SK-N-SH (cell line): ENCODE results near the gene LRRC73. TPM values are rescaled to one million over a fixed set of nuclear protein-coding genes. Genes with fewer than 3 reads are reported as not detected.

Source experiments
- CTCF ChIA-PET: fragments of 300-600, 350-600 bp; formaldehyde crosslinking; extraction: SDS; loops from one replicate; lab custom pipeline; 2021; lab: Yijun Ruan, JAX
- POLR2A ChIA-PET: fragments of 350-600 bp; sonication (Branson Sonifier 250); formaldehyde crosslinking; extraction: SDS; loops from one replicate; lab custom pipeline; 2020; ENCODE audit warnings: antibody characterized with exemption, inconsistent platforms; lab: Yijun Ruan, JAX
- DNase-seq: peaks from one replicate; pipeline ENCODE4 v3.0.0; 2012
- H2AFZ ChIP-seq: fragments of 200-600 bp; sonication (generic); 2 replicates; pipeline ENCODE4 v1.8.1; 2016; ENCODE audit warnings: antibody characterized with exemption, mild to moderate bottlenecking, low read depth
- H3F3A ChIP-seq: fragments of 200-600 bp; sonication (generic); replicated peaks from 2 replicates; pipeline ENCODE3; 2016; ENCODE audit warnings: antibody characterized with exemption, mild to moderate bottlenecking; ENCODE audit not compliant: insufficient read depth
- H3K27ac ChIP-seq, 2 experiments: fragments of 200-500 bp in 1 of 2; fragments of 200-600 bp in 1 of 2; sonication (Bioruptor generic) in 1 of 2; sonication (generic), shearing (Covaris generic) in 1 of 2; 2 replicates each; pipeline versions ENCODE4 v1.5.1 to v1.6.1; 2014 to 2016; ENCODE audit warnings: low read depth in 2 of 2, inconsistent platforms in 1 of 2, low read length in 1 of 2, mild to moderate bottlenecking in 1 of 2, mixed read lengths in 1 of 2
- H3K27me3 ChIP-seq: fragments of 200-600 bp; sonication (generic), shearing (Covaris generic); 2 replicates; pipeline ENCODE4 v1.6.1; 2016; ENCODE audit warnings: mixed run types; ENCODE audit not compliant: insufficient read depth
- H3K36me3 ChIP-seq, 2 experiments: fragments of 200-500 bp in 1 of 2; fragments of 200-600 bp in 1 of 2; sonication (Bioruptor generic) in 1 of 2; sonication (generic) in 1 of 2; replicated peaks in 1 of 2; 2 replicates each; pipeline versions ENCODE3 to v1.5.1; 2014 to 2016; ENCODE audit warnings: low read length in 1 of 2, mild to moderate bottlenecking in 1 of 2; ENCODE audit not compliant: insufficient read depth in 2 of 2, control insufficient read depth in 1 of 2
- H3K4me1 ChIP-seq, 2 experiments: fragments of 200-500 bp in 1 of 2; fragments of 200-600 bp in 1 of 2; sonication (Bioruptor generic) in 1 of 2; sonication (generic), shearing (Covaris generic) in 1 of 2; 2 replicates each; pipeline versions ENCODE4 v1.5.1 to v1.6.1; 2014 to 2016; ENCODE audit warnings: low read depth in 1 of 2, low read length in 1 of 2, mixed run types in 1 of 2; ENCODE audit not compliant: insufficient read depth in 2 of 2, control insufficient read depth in 1 of 2
- H3K4me2 ChIP-seq: fragments of 200-600 bp; sonication (generic), shearing (Covaris generic); 2 replicates; pipeline ENCODE4 v1.6.1; 2017; ENCODE audit warnings: mixed run types
- H3K4me3 ChIP-seq, 2 experiments: fragments of 200-500 bp in 1 of 2; fragments of 200-600 bp in 1 of 2; sonication (Bioruptor generic) in 1 of 2; sonication (generic), shearing (Covaris generic) in 1 of 2; 2 replicates each; pipeline versions ENCODE4 v1.5.1 to v1.8.1; 2014 to 2016; ENCODE audit warnings: low read depth in 2 of 2, inconsistent platforms in 1 of 2, low read length in 1 of 2, mild to moderate bottlenecking in 1 of 2, mixed read lengths in 1 of 2, moderate library complexity in 1 of 2
- H3K79me2 ChIP-seq: fragments of 200-600 bp; sonication (generic); 2 replicates; pipeline ENCODE4 v1.8.1; 2017; ENCODE audit warnings: mild to moderate bottlenecking; ENCODE audit not compliant: insufficient read depth
- H3K9ac ChIP-seq: fragments of 200-600 bp; sonication (generic); 2 replicates; pipeline ENCODE4 v1.6.1; 2017; ENCODE audit warnings: mixed run types
- H3K9me2 ChIP-seq: fragments of 200-600 bp; sonication (generic); 2 replicates; pipeline ENCODE4 v1.6.1; 2017; ENCODE audit warnings: mixed run types
- H3K9me3 ChIP-seq: fragments of 200-600 bp; sonication (generic); 2 replicates; pipeline ENCODE4 v1.6.1; 2017; ENCODE audit warnings: mixed run types, mild to moderate bottlenecking, moderate library complexity
- H4K20me1 ChIP-seq: fragments of 200-600 bp; sonication (generic); 2 replicates; pipeline ENCODE4 v1.6.1; 2017; ENCODE audit warnings: mild to moderate bottlenecking, mixed run types; ENCODE audit not compliant: insufficient read depth
- CHD2 ChIP-seq: fragments of 150-350 bp; IDR thresholded peaks from 2 replicates; pipeline ENCODE4 v1.6.1; 2018; ENCODE audit warnings: low read length; ENCODE audit not compliant: partially characterized antibody
- EZH2phosphoT487 ChIP-seq: fragments of 200-600 bp; sonication (generic); IDR thresholded peaks from 2 replicates; pipeline ENCODE4 v1.6.1; 2017; ENCODE audit warnings: low read depth, mixed run types, mild to moderate bottlenecking, antibody characterized with exemption, moderate library complexity, borderline replicate concordance
- FOXM1 ChIP-seq: IDR thresholded peaks from 2 replicates; pipeline ENCODE4 v1.4.0; 2012; ENCODE audit warnings: low read depth, mild to moderate bottlenecking
- GABPA ChIP-seq: IDR thresholded peaks from 2 replicates; pipeline ENCODE4 v1.4.0; 2012; ENCODE audit warnings: low read depth, mild to moderate bottlenecking
- JUND ChIP-seq: IDR thresholded peaks from 2 replicates; pipeline ENCODE4 v1.4.0; 2012
- MAX ChIP-seq: IDR thresholded peaks from 2 replicates; pipeline ENCODE4 v1.4.0; 2012; ENCODE audit warnings: low read depth
- NFIC ChIP-seq: IDR thresholded peaks from 2 replicates; pipeline ENCODE4 v1.4.0; 2012; ENCODE audit warnings: borderline replicate concordance
- POLR2AphosphoS5 ChIP-seq: IDR thresholded peaks from 2 replicates; pipeline ENCODE4 v1.6.1; 2012; ENCODE audit warnings: low read depth, low read length
- REST ChIP-seq: IDR thresholded peaks from 2 replicates; pipeline ENCODE4 v1.6.1; 2012; ENCODE audit warnings: mild to moderate bottlenecking, low read depth, low read length, moderate library complexity
- RFX5 ChIP-seq: IDR thresholded peaks from 2 replicates; pipeline ENCODE4 v1.6.1; 2012; ENCODE audit warnings: mild to moderate bottlenecking, improper control_type of control experiment, low read length
- RXRA ChIP-seq: IDR thresholded peaks from 2 replicates; pipeline ENCODE4 v1.4.0; 2012; ENCODE audit warnings: low read depth, mild to moderate bottlenecking, borderline replicate concordance
- SIN3A ChIP-seq: IDR thresholded peaks from 2 replicates; pipeline ENCODE4 v1.6.1; 2012; ENCODE audit warnings: low read depth, mild to moderate bottlenecking, low read length, moderate library complexity, borderline replicate concordance
- SMC3 ChIP-seq: IDR thresholded peaks from 2 replicates; pipeline ENCODE4 v1.6.1; 2012; ENCODE audit warnings: low read depth, low read length, improper control_type of control experiment
- TAF1 ChIP-seq: IDR thresholded peaks from 2 replicates; pipeline ENCODE4 v1.6.1; 2012; ENCODE audit warnings: low read depth, mild to moderate bottlenecking, low read length, moderate library complexity, borderline replicate concordance
- TCF12 ChIP-seq: IDR thresholded peaks from 2 replicates; pipeline ENCODE4 v1.4.0; 2012
- TEAD4 ChIP-seq: IDR thresholded peaks from 2 replicates; pipeline ENCODE4 v1.4.0; 2012; ENCODE audit warnings: mild to moderate bottlenecking, borderline replicate concordance; ENCODE audit not compliant: insufficient read depth
- USF2 ChIP-seq: fragments of 150-350 bp; IDR thresholded peaks from 2 replicates; pipeline ENCODE4 v1.6.1; 2017; ENCODE audit warnings: antibody characterized with exemption, low read length, low read depth, borderline replicate concordance
- YY1 ChIP-seq: IDR thresholded peaks from 2 replicates; pipeline ENCODE4 v1.4.0; 2012; ENCODE audit warnings: low read depth, mild to moderate bottlenecking
- ZBTB33 ChIP-seq: IDR thresholded peaks from 2 replicates; pipeline ENCODE4 v1.4.0; 2012; ENCODE audit warnings: low read depth, borderline replicate concordance
- WGBS: methylation state at CpG from one replicate; pipeline ENCODE4 v1.1.6; 2017; ENCODE audit warnings: low lambda C conversion rate; 5-methylcytosine and 5-hydroxymethylcytosine counted together
- polyA plus RNA-seq, 3 experiments: library from polyadenylated mRNA; depleted of rRNA; stranded (reverse); fragments of >200 nt; gene quantifications; 2 replicates each; pipeline ENCODE4 v1.2.3, GENCODE V29; 2012

LRRC73 gene
- polyA plus RNA-seq, 1 of the 3 experiments (the other 2 are of a cell fraction) = 0.89 TPM

- H3K9ac ChIP-seq = no peak overlapping the region
- ChIA-PET CTCF (interaction anchor here (1.0 to 1.1 kb wide), 2 partner anchors 16 kb away, joined by 4 to 5 read pairs; no protein-coding TSS in a partner anchor), POLR2A (interaction anchor here (0.9 kb wide), 1 partner anchor 13 kb away, joined by 3 read pairs; the partner anchor contains the start of gene LRRC73)
- H3K4me2 ChIP-seq = no peak overlapping the region
- DNase-seq = no peak
- H3K9me2 ChIP-seq = no peaks in the 10 kb centered on the region
- H2AFZ ChIP-seq = no peak overlapping the region
- H3K79me2 ChIP-seq = peaks cover 24% of the 10 kb centered on the region
- no peaks in the 10 kb centered on the region for H4K20me1 ChIP-seq
- peaks cover 6% of the 10 kb centered on the region for H3F3A ChIP-seq
- no peaks in the 10 kb centered on the region for H3K27me3 ChIP-seq
- no peak overlapping the region for H3K4me3 ChIP-seq
- peaks cover 0 to 9% of the 10 kb centered on the region in 2 experiments; a peak in 1 of 4 replicates for H3K4me1 ChIP-seq
- TF ChIP-seq CHD2 (no peak), USF2 (no peak)
- peaks cover 73 to 80% of the 10 kb centered on the region in 2 experiments for H3K36me3 ChIP-seq
- no peaks in the 10 kb centered on the region for H3K9me3 ChIP-seq
- WGBS = 89% methylated on average over 8 of the region's 8 CpGs
- H3K27ac ChIP-seq = no peak overlapping the region; a peak in 1 of 4 replicates
Measured at GRCh38 chr6:43522547-43523261, 12.6 kb upstream of the LRRC73 start.

GRCh38 chr6:43521836-43522235 is 11.7 kb upstream of the LRRC73 start:
- Histone ChIP-seq H3F3A (peaks cover 6% of the 10 kb centered on the region), H4K20me1 (no peaks in the 10 kb centered on the region), H3K27me3 (no peaks in the 10 kb centered on the region), H3K4me2 (no peak overlapping the region), H3K4me1 (peaks cover 0 to 9% of the 10 kb centered on the region in 2 experiments; a peak in 1 of 4 replicates), H3K9ac (no peak overlapping the region), H3K9me3 (no peaks in the 10 kb centered on the region), H3K9me2 (no peaks in the 10 kb centered on the region), H3K79me2 (peaks cover 33% of the 10 kb centered on the region), H3K27ac (no peak overlapping the region), H3K36me3 (peaks cover 68 to 73% of the 10 kb centered on the region in 2 experiments), H2AFZ (no peak overlapping the region), H3K4me3 (no peak overlapping the region)
- TF ChIP-seq EZH2phosphoT487 (no peak), FOXM1 (no peak), USF2 (no peak), SIN3A (no peak), NFIC (no peak), ZBTB33 (no peak), TCF12 (no peak), TEAD4 (no peak), RFX5 (no peak), REST (no peak), TAF1 (no peak), MAX (no peak), JUND (no peak), GABPA (no peak), YY1 (no peak), SMC3 (no peak), POLR2AphosphoS5 (no peak; the same call in 1 of the 2 replicates), RXRA (no peak)
- WGBS = 71% methylated on average over 1 of the region's 2 CpGs
- DNase-seq = no peak
- CTCF ChIA-PET = interaction anchor here (1.0 kb wide), 1 partner anchor 15 kb away, joined by 5 read pairs; no protein-coding TSS in a partner anchor
- POLR2A ChIA-PET = no interaction called here
